Measurements from ENCODE around the gene CELA1. TPM values are rescaled to one million over a fixed set of nuclear protein-coding genes. Genes with fewer than 3 reads are reported as not detected.
"Not testable (repeated sequence)": the region's sequence is repeated elsewhere in the genome, so short reads cannot be mapped to it uniquely, and the experiment has no call there.

The CELA1 gene
- total RNA-seq, 1 donor from 2014 or later: not detected

DNA sequence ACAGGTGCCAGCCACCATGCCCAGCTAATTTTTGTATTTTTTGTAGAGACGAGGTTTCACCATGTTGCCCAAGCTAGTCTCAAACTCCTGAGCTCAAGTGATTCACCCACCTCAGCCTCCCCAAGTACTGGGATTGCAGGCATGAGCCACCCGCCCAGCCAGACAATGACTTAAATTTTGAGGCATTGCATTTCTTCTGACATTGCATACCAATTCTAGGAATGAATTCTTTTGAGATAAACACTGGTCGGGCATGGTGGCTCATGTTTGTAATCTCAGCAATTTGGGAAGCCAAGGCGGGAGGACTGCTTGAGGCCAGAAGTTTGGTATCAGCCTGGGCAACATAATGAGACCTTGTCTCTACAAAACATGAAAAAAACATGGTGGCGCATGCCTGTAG, 2.5 kb upstream of the CELA1 start:
- ATAC-seq (no peak), DNase-seq (ENCODE audit: low spot score) (no peak)

GRCh38 chr12:51348116-51348515, 1.6 kb upstream of the CELA1 start:
- DNase-seq (ENCODE audit: low spot score): no peak
- ATAC-seq: no peak

DNA sequence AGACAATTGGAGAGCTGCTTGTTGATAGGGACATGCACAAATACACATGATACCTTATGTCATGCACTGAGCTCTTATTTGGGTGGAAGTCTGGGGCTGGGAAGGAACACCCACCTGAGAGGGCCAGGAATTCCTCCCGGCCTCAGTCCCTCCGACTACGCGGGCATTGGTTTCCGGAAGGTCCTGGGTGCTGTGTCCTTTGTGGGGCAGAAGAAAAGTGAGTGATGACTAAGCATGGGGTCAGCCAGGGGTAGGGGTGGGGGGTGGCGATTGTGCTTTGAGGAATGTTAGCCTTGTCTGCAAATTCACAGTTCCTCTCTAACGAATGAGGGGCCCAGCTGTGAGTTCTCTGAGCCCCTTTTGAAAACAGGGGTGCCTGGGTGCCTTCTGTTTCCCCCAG, 798 bp downstream of the CELA1 start:
- DNase-seq (ENCODE audit: low spot score) (no peak), ATAC-seq (no peak)

DNA sequence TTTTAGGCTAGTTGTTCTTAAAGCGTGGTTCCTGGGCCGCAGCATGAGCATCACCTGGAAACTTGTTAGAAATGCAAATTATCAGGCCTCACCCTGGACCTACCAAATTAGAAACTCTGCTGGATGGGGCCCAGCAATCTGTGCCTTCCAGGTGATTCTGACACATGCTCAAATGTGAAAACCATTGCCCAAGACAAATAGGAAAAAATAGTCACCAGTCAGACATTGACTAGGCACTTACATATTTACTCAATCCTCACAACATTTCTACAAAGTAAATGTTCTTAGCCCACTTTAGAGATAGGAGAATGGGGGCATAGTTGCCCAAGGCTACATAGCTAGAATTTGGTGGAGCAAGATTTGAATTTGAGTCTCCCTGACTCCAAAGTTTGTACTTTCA, 3.3 kb downstream of the CELA1 start:
- ATAC-seq: no peak
- no peak for DNase-seq (ENCODE audit: low spot score)

- no peak for DNase-seq (ENCODE audit: low spot score)
Measured at GRCh38 chr12:51342416-51342815, 4.1 kb downstream of the CELA1 start.

GRCh38 chr12:51341251-51342007, 5.0 kb downstream of the CELA1 start:
- ATAC-seq (peak; percentile 99), DNase-seq (ENCODE audit: low spot score) (peak; percentile 66)

More at GRCh38 chr12:51342416-51342815, 4.1 kb downstream of the CELA1 start:
- no peak for ATAC-seq

GRCh38 chr12:51339750-51340149, 6.7 kb downstream of the CELA1 start:
- no peak for ATAC-seq
- DNase-seq (ENCODE audit: low spot score): no peak

DNA sequence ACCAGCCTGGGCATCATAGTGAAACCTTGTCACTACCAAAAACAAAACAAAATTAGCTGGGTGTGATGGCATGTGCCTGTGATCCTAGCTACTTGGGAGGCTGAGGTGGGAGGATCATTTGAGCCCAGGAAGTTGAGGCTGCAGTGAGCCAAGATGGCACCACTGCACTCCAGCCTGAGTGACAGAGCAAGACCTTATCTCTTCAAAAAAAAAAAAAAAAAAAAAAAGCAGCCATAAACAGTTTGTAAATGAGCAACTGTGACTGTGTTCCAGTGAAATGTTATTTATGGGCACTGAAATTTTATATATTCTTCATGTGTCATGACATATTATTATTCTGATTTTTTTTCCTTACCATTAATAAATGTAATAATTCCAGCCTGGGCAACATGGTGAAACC, 9.1 kb downstream of the CELA1 start:
- not testable (repeated sequence) for DNase-seq (ENCODE audit: low spot score); ATAC-seq

DNA sequence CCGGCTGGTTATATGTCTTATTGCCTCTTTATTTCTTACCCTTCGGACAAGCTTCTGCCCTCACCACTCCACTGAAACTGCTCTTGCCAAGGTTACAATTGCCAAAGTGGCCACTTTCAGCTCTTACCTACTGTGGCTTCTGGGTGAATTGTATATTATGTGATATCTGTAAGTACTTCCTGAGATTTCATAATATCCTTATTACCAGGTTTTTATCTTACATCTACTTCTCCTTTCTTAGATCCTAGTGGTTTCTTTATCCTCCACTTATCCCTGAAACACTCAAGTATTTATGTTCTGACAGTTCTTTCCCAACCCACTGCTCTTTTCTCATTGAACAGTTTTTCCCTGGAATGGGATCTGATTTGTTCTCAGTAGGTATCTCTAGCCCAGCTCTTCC, 10.5 kb downstream of the CELA1 start:
- ATAC-seq: no peak

DNA sequence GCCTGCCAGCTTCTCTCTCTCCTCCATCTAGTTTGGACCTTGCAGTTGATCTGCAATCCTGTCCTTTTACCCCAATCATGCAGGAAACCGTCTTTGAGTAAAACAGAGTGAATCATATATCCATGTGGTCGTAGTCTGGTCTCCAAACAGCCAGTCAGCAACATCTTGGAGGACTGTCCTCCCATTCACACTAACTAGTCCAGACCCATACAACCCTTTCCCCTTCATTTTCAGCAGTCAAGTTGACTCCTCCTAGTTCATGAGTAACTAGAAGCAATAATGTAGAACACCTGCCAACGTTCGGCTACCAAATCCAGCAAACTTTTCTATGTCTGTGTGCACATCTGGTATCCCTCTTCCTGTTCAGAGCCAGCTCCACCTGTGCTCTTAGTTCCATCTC, 11.7 kb downstream of the CELA1 start:
- no peak for ATAC-seq
- no peak for DNase-seq (ENCODE audit: low spot score)

More for the DNA sequence above, 10.5 kb downstream of the CELA1 start:
- no peak for DNase-seq (ENCODE audit: low spot score)

DNA sequence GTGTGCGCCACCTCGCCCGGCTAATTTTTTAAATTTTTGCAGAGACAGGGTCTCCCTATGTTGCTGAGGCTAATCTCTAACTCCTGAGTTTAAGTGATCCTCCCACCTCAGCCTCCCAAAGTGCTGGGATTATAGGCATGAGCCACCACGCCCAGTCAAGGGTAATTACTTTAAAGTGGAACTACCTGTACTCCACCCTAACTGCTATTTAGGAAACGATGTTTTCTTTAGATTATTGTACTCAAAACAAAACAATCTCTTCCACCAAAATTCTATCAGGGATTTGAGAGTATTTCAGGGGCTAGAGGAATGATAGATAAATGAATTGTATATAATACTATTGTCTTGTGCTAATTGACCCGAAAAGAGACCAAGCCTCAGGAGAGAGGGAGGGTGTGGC, 12.9 kb downstream of the CELA1 start:
- DNase-seq (ENCODE audit: low spot score) (no peak), ATAC-seq (no peak)

DNA sequence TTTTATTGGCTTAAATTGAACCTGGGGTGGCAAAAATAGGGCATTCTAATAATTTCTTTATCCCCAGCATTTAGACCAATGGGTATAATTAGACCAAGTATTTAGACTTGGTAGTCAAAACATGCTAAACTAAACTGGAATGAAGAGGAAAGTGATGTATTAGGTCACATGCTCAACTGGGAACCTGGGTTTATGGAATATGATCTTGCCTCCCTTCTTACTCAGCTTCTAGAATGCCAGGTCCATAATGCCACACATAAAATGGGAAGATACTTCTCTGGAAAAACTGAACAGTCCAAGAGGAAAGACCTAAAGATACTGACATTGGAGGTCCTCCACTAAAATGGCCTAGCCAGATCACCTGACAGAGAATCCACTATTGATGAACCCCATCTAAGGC, 16.3 kb downstream of the CELA1 start:
- no peak for DNase-seq (ENCODE audit: low spot score)
- no peak for ATAC-seq

GRCh38 chr12:51329742-51330141, 16.7 kb downstream of the CELA1 start:
- no peak for DNase-seq (ENCODE audit: low spot score)
- ATAC-seq: no peak

- ATAC-seq (no peak), DNase-seq (ENCODE audit: low spot score) (no peak)
Measured at GRCh38 chr12:51328587-51328986, 17.9 kb downstream of the CELA1 start.

DNA sequence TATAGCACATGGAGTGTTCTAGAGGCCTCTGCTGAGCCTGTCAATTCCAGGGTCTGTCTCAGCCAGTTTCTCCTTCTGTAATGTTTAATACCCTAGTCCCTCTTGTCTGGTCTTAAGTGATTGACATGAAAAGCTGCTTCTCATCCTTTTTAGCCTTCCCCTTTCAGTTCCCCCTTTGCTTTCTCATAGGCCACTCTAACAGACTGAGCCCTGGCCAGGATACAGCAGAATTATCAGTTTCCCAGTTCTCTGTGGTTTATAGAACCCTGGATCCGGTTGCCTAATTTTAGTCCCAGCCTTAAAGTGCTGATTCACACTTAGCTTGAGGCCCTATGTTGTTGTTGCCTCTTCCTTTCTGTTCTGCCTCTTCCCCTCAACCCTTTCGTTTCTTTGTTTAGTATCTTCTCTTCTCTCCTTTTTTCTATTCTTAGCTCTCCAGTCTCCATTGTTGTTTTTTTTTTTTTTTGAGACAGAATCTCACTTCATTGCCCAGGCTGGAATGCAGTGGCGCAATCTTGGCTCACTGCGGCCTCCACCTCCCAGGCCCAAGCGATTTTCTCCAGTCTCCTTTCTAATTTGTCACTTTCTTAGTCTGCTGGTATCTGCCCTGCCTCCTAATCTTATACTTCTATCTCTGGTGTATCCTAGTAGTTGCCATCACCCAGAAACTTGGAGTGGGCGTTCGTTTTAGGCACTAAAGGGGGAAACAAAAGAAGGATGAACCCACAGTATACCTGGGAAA, 19.6 kb downstream of the CELA1 start:
- ATAC-seq: peak; percentile 55
- no peak for DNase-seq (ENCODE audit: low spot score)

- DNase-seq (ENCODE audit: low spot score): no peak
- no peak for ATAC-seq
Measured at GRCh38 chr12:51324953-51325352, 21.5 kb downstream of the CELA1 start.

GRCh38 chr12:51323966-51324895, 22.2 kb downstream of the CELA1 start, which contains the start of gene BIN2:
TSS of gene BIN2 (minus strand) at chr12:51324174. CDS start at chr12:51324102, 72 bp downstream.
- peak; percentile 57 for DNase-seq (ENCODE audit: low spot score)
- peak; percentile 63 for ATAC-seq

DNA sequence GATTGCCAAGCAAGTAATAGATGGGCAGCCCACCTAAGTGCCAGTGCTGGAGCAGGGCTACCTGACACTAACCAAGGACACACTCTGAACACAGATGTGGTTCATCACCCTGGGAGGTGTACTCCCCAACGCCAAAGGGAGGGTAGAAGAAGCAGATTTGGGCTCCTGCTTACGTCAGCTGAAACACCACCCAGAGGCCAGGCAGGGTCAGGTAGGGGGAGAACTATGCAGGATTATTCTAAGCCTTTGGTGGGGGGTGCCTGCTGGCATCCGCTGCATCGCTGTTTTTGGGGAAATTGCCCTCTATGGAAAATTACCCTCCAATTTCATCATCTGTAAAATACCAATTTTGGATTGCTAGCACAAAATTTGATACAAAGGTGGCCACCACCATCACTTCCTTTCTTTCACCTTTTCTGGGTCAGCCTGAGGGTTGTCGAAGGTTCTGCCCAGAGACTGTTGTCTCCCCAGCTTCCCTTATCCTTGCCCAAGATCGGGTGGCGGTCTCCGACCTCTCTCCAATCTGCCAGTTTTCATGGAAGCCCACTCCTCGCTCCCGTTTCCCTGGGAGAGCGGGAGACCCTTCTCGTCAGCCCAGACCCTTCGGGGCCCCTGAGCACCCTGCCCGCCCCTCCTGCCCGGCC, 23.0 kb downstream of the CELA1 start:
- ATAC-seq (no peak), DNase-seq (ENCODE audit: low spot score) (no peak)

DNA sequence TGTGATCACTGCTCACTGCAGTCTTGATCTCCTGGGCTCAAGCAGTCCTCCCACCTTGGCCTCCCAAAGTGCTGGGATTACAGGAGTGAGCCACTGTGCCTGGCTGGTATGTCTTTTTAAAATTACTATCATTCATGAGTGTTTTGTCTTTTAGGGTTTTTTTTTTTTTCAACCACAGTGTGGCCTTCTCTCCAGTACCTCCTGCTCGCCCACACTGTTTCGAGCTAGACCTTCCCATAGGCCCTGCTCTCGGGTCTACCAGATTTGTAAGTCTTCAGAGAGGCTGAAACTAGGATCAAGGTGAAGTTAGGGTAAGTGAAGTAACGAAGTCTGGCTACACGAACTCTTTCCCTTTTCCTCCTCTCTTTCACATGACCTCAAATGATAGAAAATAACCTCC, 24.0 kb downstream of the CELA1 start:
- no peak for DNase-seq (ENCODE audit: low spot score)
- no peak for ATAC-seq

GRCh38 chr12:51321882-51322281, 24.6 kb downstream of the CELA1 start:
- DNase-seq (ENCODE audit: low spot score): no peak
- no peak for ATAC-seq

All from left lobe of liver (tissue), 2 donors.